Adrenal gland (tissue), 12 donors: ENCODE data around the gene ARID5B. TPM values are rescaled to one million over a fixed set of nuclear protein-coding genes. Genes with fewer than 3 reads are reported as not detected.

ENCODE experiments used
- DNase-seq, 7 donors: peaks; one replicate each; pipeline ENCODE4 v3.0.0-alpha.2; 2019 to 2020
- H3K27ac ChIP-seq, 5 donors: fragments of 200-600 bp; sonication (generic) in 4 of 5; 1 replicate in 3 of 5; 2 replicates in 2 of 5; pipeline versions ENCODE4 v1.5.1 to v1.8.0; 2016 to 2020; ENCODE audit warnings: mild to moderate bottlenecking in 1 of 5
- H3K27me3 ChIP-seq: fragments of 200-600 bp; 2 replicates; pipeline ENCODE4 v1.8.0; 2021
- H3K36me3 ChIP-seq, 2 donors: fragments of 200-600 bp; replicated peaks in 1 of 2; 1 replicate in 1 of 2; 2 replicates in 1 of 2; pipeline versions ENCODE4 v1.5.1 to v1.8.0; 2018 to 2022
- H3K4me1 ChIP-seq, 2 donors: fragments of 200-600 bp; replicated peaks in 1 of 2; 1 replicate in 1 of 2; 2 replicates in 1 of 2; pipeline versions ENCODE4 v1.5.1 to v1.8.0; 2018 to 2021
- H3K4me3 ChIP-seq, 4 donors: fragments of 200-600 bp; sonication (generic) in 3 of 4; one replicate each; pipeline ENCODE4 v1.5.1; 2016 to 2018
- H3K9me3 ChIP-seq, 3 donors: fragments of 200-600 bp; sonication (generic) in 1 of 3; replicated peaks in 1 of 3; 1 replicate in 2 of 3; 2 replicates in 1 of 3; pipeline versions ENCODE4 v1.5.1 to v1.8.0; 2016 to 2021
- CTCF ChIP-seq, 6 experiments: fragments of 450-650 bp in 4 of 6; fragments of 200-600 bp in 2 of 6; sonication (generic) in 1 of 6; IDR thresholded peaks; 1 replicate in 5 of 6; 2 replicates in 1 of 6; pipeline versions ENCODE4 v1.5.1 to v1.8.0; 2016 to 2021; ENCODE audit warnings: antibody characterized with exemption in 6 of 6, mild to moderate bottlenecking in 2 of 6, moderate library complexity in 1 of 6
- POLR2A ChIP-seq, 2 donors: fragments of 450-650 bp; IDR thresholded peaks; one replicate each; pipeline ENCODE4 v1.6.1; 2017; ENCODE audit warnings: antibody characterized with exemption in 2 of 2, mild to moderate bottlenecking in 2 of 2, moderate library complexity in 1 of 2
- WGBS, 4 donors: extraction: QIAGEN DNeasy Blood & Tissue Kit in 2 of 4; methylation state at CpG; one replicate each; pipeline versions ENCODE4 v1.1.5 to v1.1.7; 2013 to 2017; 5-methylcytosine and 5-hydroxymethylcytosine counted together
- intact Hi-C, 2 donors: fragments of 100-400 bp; cut with DNase I; formaldehyde crosslinking; loops; one replicate each; pipeline versions ENCODE4 v1.14.1 to v1.15.0; 2022 to 2023
- polyA plus RNA-seq, 3 donors: library from polyadenylated mRNA; stranded (reverse); fragments of 200-250 nt in 2 of 3; fragments of 350-450 nt in 1 of 3; fragmentation: Illumina TruSeq in 1 of 3; extraction: RNeasy Lipid Tissue Mini Kit (QIAGEN cat#74804) in 1 of 3; gene quantifications; one replicate each; pipeline ENCODE4 v1.2.3, GENCODE V29; 2013 to 2014
- total RNA-seq, 9 donors: library from RNA; depleted of rRNA in 4 of 9; stranded (reverse); fragments of >200 nt in 4 of 9; fragments of 120-200 nt in 1 of 9; fragmentation: NEBNext Ultra II Directional in 1 of 9; extraction: Animal tissue kit (Norgen Biotek cat#: 25700) in 1 of 9; gene quantifications; one replicate each; pipeline versions ENCODE4 v1.1.0 to v1.2.4, GENCODE V29; 2013 to 2023
- donor health status: healthy with polysubstance abuse.
- donor health status: Bipolar disorder and iron deficiency.
- donor health status: DM: yes; HTN: yes; CAD: no.
- donor health status: DM: no; HTN: no; CAD: no.
- donor health status: DM: no; HTN: no; CAD: no.
- donor health status: DM: yes; HTN: yes; CAD: no.

The ARID5B gene
- total and polyA plus RNA-seq, 12 donors, result 5.7 to 42.4 (median 23.8) TPM

DNA sequence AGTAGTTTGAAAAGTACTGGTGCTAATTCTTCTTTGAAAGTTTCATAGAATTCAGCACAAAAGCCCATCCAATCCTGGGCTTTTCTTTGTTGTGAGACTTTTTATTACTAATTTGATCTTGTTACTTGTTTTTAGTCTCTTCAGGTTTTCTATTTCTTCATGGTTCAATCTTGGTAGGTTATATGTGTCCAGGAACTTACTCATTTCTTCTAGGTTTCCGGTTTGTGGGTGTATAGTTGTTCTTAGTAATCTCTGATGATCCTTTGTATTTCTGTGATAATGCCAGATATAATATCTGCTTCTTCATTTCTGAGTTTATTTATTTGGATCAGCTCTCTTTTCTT is 219.7 kb downstream of the ARID5B start:
- Histone ChIP-seq H3K4me3 (no peak overlapping the region), H3K27ac (no peak overlapping the region), H3K27me3 (no peaks in the 10 kb centered on the region), H3K9me3 (peaks cover 0 to 6% (median 0%) of the 10 kb centered on the region in 3 donors), H3K4me1 (no peaks in the 10 kb centered on the region), H3K36me3 (no peaks in the 10 kb centered on the region)
- 90 to 93% (median 91%) methylated on average over 1 of the region's 1 CpG for WGBS, 4 donors
- no peak for DNase-seq
- TF ChIP-seq CTCF (IDR thresholded peaks at IDR 0.05), result no peak
- intact Hi-C loops, result no loop called here

DNA sequence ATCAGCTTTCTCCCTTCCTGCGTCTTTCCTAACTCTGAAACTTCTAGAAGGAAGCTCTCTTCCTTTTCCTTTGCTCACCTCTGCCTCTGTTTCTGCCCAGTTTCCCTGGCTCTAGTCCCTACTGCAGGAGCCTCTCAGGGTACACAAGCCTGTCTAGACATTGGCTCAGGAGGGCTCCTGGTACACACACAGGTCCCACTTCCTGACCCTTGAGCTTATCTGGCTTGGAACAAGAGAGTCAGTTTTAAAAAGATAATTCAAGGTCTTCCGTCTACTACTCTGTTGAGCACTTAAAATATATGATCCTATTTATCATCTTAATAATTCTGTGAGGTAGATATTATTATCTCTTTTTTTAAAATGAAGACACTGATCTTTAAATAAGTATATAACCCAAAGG is 226.5 kb downstream of the ARID5B start:
- peaks cover 0 to 5% (median 0%) of the 10 kb centered on the region in 3 donors for H3K9me3 ChIP-seq
- intact Hi-C loops, result no loop called here
- H3K4me3 ChIP-seq, result no peak overlapping the region
- TF ChIP-seq POLR2A (IDR thresholded peaks at IDR 0.05), result no peak
- TF ChIP-seq CTCF (IDR thresholded peaks at IDR 0.05), result no peak
- no peak overlapping the region for H3K27ac ChIP-seq
- no peaks in the 10 kb centered on the region for H3K4me1 ChIP-seq
- no peaks in the 10 kb centered on the region for H3K36me3 ChIP-seq
- 70 to 79% (median 76%) methylated on average over 2 of the region's 2 CpGs for WGBS, 4 donors
- no peak for DNase-seq
- H3K27me3 ChIP-seq, result no peaks in the 10 kb centered on the region

DNA sequence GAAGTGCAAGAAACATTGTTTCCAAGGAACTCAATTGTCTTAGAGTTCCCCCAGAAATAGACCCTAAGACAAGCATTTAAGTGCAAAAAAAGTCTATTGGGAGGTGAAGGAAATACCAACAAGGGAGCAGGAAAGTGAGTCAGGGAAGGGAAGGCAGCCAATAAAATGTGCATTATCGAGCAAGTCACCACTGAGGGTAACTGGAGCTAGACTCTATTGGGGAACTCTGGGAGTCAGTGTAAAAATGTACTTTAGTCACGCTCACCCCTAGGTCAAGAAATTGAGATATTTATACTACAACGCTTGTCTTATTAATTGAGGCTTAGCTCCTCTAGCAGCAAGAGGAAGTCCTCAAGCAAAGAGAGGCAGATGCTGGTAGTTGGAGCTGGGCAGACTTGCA is 229.4 kb downstream of the ARID5B start:
- DNase-seq, result peak in 2 of 7 donors; percentile 7 to 22
- intact Hi-C loops, result no loop called here
- TF ChIP-seq CTCF (IDR thresholded peaks at IDR 0.05), result no peak
- no peak for TF ChIP-seq POLR2A (IDR thresholded peaks at IDR 0.05)
- H3K9me3 ChIP-seq, result no peaks in the 10 kb centered on the region
- H3K36me3 ChIP-seq, result no peaks in the 10 kb centered on the region
- no peaks in the 10 kb centered on the region for H3K27me3 ChIP-seq
- no peaks in the 10 kb centered on the region for H3K4me1 ChIP-seq
- no peak overlapping the region for H3K27ac ChIP-seq
- 61 to 80% (median 69%) methylated on average over 3 of the region's 3 CpGs for WGBS, 4 donors
- no peak overlapping the region for H3K4me3 ChIP-seq

DNA sequence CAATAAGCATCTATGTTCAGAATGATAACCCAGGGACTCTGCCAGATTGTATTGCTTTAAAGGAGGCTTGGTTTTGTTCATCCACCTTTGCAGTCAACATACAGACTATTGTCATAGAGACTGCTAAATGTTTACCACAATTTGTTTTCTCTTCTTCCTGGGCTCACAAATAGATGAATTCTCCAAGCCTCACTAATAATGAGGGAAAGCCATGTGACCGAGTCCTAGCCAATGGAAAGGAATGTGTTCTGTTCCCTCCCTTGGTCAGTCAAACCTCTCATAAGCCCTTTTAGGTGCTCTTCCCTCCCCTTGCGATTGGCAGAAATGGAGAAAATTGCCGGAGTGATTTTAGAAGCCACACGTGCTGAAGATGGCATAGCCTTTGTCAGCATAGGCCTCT is 230.2 kb downstream of the ARID5B start:
- no peaks in the 10 kb centered on the region for H3K27me3 ChIP-seq
- TF ChIP-seq CTCF (IDR thresholded peaks at IDR 0.05) (no peak), POLR2A (IDR thresholded peaks at IDR 0.05) (no peak)

More for the DNA sequence above, 230.2 kb downstream of the ARID5B start:
- DNase-seq, result no peak
- WGBS, 4 donors, result 92 to 98% (median 95%) methylated on average over 4 of the region's 4 CpGs
- no peak overlapping the region for H3K4me3 ChIP-seq
- H3K4me1 ChIP-seq, result no peaks in the 10 kb centered on the region
- H3K9me3 ChIP-seq, result no peaks in the 10 kb centered on the region
- intact Hi-C loops, result no loop called here
- no peak overlapping the region for H3K27ac ChIP-seq
- no peaks in the 10 kb centered on the region for H3K36me3 ChIP-seq
